HG03045 (cell line): Measurements from ENCODE around the gene XPO4.
A peak's percentile ranks its signal among the peaks of the same experiment; 100 is the strongest.

Experiments used
- ATAC-seq: cut with Tn5 transposase; IDR thresholded peaks from one replicate; pipeline ENCODE4 v1.9.1; 2021; ENCODE audit warnings: mild to moderate bottlenecking, moderate library complexity; ENCODE audit not compliant: unreplicated experiment

XPO4 gene

DNA sequence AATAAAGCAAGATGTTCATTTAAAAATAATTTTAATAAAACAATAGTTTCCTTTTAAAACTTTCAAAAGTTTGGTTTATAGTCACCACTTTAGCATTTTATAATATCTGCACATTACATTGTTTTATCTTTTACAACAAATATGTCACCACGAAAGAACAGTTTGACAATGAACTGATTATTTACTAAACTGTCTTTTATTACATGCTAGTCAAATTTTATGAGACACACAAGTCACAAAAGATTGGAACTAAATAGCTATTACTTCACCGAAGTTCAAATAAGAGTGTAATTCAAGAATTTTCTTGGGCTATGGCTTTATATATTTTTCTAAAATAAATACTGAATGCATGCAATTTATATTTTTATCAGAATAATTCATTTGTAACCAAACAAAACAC is 71.3 kb downstream of the XPO4 start:
- no peak for ATAC-seq

DNA sequence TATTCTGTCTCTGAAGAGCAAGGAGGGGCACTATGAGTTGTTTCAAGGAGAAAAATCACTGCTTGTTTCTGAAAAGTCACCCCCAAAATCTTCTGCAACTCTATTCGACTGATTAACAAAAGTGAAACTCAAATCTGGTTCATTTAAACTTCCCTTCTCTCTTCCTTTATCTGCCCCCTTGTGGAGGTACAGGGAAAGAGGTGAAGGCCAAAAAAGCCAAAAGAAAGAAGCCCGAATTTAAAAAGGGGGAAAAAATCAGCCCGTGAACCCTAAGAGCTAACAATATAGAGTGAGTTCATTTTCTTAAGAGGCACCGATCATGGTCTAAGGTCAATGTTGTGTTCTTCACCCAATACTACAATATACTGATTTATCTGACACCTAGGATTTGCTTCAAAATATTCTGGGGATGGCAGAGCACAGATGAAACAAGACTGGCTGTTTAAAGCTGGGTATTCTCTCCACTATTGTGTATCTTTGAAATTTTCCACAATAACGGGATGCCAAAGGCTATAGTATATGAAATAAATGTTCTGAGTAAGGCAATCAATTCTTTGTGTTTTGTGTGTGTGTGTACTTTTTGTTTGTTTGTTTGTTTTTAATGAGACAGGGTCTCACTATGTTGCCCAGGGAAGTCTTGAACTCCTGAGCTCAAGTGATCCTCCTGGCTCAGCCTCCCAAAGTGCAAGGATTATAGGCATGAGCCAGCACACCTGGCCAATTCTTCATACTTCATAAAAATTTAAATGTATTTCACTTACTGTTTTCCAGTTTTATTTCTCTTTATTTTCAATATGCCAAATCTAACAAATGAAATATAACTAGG is 73.8 kb downstream of the XPO4 start:
- peak; percentile 47 for ATAC-seq

DNA sequence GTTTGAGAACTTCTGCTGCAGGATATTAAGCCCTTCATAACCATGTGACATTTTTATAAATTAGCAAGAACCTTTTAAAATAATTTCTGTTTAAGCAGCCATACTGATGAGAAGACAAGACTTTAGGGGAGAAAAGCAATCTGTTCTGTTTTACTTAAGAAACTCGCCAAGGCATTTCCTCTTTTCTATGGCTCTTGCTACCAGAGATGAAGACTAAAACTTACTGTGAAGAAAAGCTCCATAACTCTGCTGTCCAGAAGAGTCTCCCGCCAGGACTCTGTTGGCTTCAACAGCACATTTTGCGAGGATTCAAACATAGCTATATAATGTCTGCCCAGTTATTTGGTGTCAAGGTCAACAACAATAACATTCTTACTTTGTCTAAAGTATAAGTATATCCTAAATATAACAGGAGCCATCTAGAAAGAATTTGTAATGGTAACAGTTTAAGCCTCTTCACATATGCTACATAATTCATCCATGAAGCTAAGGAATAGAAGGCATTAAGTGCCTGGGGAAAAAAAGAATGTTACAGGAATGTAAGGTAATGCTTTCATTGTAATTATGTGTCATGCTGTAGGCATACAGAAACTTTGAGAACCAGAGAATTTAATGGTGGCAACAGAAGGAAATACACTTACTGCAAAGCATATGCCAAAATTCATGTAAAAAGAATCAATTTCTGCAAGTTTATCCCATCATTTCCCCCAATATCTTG is 75.5 kb downstream of the XPO4 start:
- ATAC-seq: no peak

DNA sequence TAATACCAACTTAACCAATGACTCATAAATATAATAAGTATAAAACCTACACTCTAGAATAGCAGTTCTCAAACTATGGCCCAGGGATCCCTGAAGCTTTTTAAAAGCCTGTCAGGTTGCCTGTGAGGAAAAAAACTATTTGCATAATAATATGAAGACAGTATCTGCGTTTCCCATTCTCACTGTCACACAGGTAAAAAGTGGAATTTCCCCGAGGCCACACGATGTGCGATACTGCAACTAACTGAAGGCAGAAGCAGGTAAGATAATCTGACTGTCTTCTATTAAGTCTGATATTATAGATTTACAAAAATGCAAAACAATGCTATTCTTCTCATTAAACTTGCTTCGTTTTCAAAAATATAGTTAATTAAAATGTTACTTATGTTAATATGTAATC is 76.2 kb downstream of the XPO4 start:
- no peak for ATAC-seq

DNA sequence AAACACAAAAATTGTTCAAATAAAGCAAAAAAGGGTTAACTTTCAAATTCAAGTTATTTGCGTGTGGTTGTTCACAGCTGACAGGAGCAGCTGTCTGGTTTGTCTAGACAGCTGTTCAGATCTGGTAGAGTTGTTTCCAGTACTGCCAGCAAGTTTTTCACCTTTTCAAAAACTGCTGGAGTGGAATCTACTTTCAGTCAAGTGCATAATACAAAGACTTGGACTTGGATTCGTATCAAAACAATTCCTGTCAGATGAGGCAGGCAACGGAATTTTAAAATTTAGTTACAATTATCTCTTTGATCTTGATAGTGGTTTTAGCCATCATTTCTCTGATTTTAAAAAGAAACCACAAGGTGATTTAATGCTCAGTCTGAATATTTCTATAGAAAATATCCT is 77.1 kb downstream of the XPO4 start:
- no peak for ATAC-seq

DNA sequence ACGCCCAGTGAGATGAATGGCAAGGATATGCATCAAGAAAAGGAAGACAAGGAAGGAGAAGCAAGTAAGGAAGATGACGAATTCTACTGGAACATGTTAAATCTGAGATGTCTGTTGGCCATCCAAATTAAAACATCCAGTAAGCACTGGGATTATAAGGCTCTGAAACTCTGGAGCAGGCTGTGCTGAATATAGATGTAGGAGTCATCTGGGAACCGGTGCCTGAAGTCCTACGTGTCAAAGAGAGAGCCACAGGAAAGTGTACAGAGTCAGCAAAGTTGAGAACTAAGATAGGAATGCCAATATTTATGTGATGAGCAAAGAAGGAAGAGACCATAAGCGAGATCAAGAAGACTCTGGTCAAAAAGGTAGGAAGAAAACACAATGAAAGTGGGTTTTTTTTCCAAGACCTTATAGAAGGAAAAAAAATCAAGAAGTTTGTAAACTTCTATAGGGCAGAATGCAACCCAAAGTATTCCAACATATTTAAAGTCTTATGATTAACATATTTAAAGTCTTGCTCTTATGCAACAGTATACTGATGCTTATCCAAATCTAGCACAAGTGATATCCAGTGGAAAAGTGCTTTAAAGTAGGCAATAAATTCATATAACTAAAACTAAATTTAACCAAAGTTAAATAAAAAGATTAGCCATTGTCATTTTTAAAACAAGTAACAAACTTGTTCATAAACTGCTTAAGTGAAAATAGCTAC is 77.6 kb downstream of the XPO4 start:
- ATAC-seq: no peak

DNA sequence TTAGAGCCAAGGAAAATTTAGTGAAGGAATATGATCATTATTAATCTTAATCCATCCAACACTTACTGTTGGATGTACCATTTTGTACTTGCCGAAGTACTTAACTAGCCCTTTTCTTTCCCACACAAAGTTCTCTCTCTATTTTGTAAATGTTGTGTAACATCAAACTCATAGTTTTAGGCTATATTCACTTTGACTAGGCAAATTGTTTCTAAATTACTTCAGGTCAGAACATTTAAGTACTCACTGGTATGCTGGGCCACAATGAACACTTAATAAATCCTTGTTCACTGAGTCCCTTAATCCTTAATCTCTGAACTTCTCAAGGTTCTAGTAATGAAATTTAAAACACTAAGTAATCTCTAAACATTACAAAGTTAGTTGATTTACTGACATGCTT is 79.5 kb downstream of the XPO4 start:
- no peak for ATAC-seq

DNA sequence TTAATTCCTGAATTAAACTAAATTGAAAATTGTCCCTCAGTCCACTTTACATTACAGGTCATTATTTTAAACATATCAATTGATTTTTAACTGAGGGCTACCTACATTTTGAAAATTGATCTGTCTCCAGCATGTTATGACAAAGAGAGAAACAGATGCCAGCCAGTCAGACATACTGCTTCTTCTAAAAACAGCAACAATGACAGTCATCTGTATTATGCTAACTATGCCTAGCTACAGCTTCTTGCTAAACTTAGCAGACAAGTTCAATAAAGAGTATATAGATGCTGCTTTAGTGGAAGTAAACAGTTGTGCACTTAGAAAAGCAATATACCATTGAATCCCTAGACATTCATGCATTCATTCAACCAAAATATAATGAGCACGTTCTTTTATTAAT is 80.1 kb downstream of the XPO4 start:
- ATAC-seq: no peak

DNA sequence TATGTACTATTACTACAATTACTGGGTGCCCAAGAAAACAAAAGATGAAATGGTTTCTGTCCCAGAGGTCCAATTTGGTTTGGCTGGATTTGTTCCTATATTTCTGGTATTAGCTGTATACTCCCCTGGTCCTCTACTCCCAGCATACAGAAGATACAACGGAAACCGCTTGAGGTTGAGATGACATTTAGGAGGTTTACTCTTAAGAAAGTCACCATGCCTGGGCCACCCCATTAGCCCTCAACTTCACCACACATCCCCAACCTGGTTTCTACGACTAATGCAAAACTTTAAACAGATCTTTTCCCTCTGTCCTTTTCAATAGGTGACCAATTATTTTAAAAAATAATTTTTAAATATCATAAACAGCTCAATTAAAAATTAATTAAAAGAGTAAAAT is 82.8 kb downstream of the XPO4 start:
- ATAC-seq: no peak

DNA sequence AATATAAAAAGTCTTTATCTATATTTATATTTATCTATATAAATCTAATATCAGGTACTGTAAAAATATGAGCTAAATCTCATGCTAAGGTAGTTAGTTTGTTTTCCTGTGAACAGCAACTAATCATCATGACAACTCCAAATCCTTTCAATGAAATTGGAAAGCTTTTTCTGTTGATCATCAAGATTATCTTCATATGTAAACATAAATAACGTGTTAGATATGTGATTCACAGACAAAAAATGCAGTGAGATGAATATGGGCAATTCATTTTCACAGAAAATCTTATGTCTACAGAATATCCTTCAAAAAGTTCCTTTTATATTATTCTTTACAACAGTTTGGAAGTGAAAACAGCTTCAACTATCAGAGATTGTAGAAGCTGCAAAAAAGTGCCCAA is 87.1 kb downstream of the XPO4 start:
- no peak for ATAC-seq

DNA sequence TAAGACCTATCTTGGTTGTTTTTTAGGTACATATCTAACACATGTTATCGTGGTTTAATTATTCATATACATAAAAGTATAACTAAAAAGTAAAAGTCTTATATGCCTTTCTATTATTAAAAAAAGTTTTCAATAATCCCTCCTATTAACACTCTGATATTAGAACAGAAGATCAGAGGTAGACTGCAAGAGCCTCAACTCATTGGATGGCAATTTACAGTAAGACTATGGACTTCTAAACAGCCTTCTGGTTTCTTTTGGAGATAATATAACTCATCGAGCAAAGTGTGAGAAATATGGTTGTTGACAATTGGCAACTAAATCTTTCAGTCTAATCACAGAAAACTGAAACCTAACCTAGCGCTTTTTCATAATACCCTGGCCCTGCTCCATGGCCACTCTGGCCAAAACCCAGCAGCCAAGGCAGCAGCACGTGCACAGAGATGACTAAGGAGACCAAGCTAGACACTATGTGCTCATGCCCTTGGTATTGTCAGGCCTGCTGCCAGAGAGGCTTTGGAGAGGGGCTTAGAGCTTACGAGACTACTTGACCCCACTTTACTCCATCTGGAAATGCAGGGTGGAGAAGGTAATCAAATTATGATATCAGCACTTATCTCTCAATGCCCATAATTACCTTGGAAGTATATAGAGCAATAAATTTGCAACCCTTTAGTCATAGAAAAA is 88.2 kb downstream of the XPO4 start:
- no peak for ATAC-seq

DNA sequence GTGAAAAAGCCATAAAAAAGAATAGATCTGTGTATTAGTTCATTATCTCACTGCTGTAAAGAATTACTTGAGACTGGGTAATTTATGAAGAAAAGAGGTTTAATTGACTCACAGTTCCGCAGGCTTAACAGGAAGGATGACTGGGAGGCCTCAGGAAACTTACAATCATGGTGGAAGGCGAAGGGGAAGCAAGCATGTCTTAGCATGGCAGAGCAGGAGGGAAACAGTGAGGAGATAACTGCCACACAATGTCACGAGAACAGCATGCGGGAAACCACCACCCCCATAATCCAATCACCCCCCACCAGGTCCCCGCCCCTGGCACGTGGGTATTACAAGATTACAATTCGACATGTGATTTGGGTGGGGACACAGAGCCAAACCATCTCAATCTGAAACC is 89.7 kb downstream of the XPO4 start:
- ATAC-seq: no peak

DNA sequence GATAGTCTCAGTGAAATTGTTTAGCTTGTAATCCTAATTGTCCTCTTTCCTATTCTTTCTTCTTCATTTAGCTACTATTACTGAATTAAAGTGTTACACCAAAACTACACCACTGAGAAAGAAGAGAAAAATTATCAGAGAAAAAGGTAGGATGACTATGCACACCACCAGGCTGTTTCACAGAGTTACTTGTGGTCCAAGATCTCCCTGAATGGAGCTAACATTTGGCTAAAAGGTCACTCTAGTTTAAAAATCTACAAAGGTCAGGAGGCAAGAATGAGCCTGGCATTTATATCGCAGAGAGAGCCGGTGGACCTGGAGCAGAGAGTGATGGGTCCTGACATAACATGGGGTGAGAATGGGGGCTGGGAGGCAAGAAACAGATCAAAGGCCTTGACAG is 91.7 kb downstream of the XPO4 start:
- ATAC-seq: no peak

DNA sequence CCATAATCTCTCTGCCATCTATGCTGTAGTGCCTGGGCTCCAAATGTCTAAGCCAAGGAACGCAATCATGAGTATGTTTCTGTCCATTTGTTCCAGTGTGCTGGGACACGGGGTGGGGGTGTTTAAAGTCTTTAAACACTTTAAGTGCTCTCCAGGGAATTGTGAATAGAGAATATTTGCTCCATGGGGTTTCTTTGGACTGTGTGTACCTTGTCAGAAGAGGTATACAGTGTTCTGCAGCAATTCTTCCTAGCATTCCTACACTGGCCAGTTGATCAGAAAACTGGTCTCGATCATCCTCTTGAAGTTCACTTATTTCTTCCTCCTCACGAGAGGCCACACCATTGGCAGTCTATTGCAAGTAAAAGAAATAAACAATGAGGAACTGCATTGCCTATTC is 93.7 kb downstream of the XPO4 start:
- ATAC-seq: no peak

DNA sequence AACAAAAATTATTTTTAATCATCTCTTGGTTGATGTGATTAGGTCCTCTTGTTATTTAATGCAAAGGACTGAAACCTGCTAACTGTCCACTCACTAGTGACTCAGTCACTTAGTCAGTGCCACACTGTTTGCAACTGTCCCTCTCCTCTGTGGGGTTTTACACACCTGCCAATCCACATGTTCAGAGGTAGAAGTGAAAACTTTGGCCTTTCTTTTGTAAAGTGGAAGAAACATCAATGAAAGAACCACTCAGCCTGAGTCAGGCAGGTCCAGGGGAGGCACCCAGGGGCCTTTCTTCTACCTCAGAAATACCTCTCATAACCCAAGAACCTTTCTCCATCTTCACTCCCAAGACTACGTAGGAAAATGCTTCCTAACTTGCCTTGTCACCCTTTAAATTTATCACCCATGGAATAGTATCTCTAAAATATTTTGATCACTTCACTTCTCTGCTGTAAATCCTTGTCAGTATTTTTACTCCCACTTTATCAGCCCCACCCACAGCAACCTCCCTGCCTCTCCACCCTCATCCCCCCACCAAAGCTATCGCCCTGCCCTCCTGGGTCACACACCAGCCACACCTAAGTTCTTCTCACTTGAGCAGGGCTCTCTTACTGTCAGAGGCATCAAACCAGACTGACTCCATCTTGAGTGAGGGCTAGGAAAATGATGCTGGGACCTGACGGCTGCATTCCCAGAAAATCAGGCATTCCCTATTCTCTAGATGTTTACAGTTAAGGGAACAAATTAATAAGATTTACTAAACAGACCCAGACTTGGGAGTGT is 99.2 kb downstream of the XPO4 start:
- no peak for ATAC-seq

DNA sequence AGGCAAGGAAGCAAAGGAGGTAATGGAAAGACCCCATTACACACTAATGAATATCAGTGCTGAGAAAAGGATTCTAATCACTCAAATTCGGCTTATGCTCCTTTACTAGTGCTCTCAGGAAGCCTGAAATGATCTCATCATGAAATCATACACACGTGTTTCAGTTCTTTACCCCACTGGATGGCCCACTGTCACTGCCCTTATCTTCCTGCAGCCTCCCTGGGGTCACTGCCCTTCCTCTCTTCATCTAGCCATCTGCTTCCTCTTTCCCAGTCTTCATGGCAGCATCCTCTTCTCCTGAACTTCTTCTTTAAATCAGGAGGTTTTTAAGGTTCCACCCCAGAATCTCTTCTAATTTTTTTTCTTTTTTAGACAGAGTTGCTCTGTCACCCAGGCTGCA is 100.8 kb downstream of the XPO4 start:
- ATAC-seq: no peak

DNA sequence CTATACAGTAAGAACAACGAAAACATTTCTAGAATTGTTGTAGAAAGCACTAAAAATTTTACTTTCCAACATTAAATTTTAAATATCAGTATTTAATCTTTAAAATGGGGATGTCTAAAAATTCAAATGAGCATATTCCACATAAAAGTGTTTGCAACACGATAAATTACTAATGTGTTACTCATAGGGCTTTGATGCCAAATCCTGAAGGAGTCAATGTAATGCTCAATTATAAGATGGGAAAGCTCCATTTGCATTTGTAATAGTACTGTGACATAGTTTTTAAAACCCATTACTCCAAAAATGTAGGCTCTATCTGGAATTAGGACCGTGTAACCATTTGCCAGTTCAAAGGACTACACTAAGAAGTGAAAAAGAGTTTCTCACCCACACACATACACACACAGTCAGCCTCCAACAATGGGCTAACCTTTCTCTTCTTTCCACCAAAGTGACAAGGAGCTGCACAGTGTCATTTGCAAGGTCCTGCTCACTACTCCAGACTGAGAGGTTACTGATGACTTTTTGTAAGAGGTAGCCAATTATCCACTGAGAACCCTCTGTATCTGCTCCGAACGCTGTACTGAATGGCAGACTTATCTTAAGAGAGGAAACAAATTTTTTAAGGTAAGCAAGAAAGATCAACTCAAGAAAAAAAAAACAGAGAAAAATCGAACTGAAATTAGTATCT is 102.7 kb downstream of the XPO4 start:
- ATAC-seq: no peak

DNA sequence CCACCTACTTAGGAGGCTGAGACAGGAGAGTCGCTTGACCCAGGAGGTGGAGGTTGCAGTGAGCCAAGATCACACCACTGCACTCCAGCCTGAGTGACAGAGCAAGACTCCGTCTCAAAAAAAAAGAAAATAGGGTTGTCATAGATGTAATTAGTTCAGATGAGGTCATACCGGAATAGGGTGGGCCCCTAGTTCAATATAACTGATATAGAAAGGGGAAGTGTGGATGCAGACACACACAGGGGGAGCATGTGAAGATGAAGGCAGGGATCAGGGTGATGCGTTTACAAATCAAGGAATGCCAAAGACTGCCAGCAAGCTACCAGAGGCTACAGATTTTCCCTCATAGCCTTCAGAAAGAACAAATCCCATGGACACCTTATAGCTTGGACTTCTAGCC is 104.5 kb downstream of the XPO4 start:
- ATAC-seq: no peak

DNA sequence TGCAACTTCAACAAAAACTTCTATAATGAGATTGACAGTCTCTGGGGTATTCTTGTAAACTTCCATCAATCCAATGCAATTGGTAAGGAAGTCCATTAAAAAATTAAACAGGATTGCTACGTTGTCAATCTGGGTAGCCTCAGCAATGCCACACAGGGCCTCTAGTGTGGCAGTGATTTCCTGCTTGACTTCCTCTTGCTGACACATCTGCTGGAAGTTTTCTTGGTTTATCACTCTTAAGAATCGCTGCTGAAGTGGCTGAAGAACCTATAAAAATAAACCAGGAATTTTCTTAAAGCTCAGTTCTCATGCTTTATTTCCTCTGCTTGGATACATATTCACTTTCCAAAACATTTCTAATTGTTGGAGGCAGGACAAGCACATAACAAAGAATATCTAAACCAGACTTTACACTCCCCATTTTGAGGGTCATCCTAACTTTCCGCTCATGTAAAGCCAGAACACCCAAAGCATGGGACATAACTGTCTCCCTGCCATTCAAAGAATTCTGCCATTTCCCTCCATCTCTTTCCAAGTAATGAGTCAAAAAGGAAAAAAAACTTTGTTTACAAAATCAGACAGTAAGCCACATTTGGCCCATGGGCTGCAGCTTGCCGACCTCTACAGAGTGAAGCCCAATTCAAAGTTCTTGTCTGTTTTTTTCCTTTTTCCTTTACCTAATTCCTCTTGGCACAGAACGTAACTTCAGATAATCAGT is 105.6 kb downstream of the XPO4 start:
- ATAC-seq: no peak
